ENCODE measurements around the gene DIS3L2. TPM values are rescaled to one million over a fixed set of nuclear protein-coding genes. Genes with fewer than 3 reads are reported as not detected.

The DIS3L2 gene
- total RNA-seq, 4 donors from 2014 or later = 13.3 to 31.0 (median 23.6) TPM

- no peak overlapping the region for H3K4me3 ChIP-seq
- no peak for TF ChIP-seq EP300 (IDR thresholded peaks at IDR 0.05)
- no peak for TF ChIP-seq POLR2AphosphoS5 (IDR thresholded peaks at IDR 0.05)
- no peak for TF ChIP-seq CTCF (IDR thresholded peaks at IDR 0.05)
- no peak for TF ChIP-seq POLR2A (IDR thresholded peaks at IDR 0.05)
- no peak for ATAC-seq
Observed at GRCh38 chr2:232281858-232282507, 320.5 kb downstream of the DIS3L2 start.

GRCh38 chr2:232282508-232283055 is 321.1 kb downstream of the DIS3L2 start:
- Histone ChIP-seq H3K27ac (no peak overlapping the region), H3K27me3 (no peaks in the 10 kb centered on the region), H3K36me3 (peaks cover 0 to 28% of the 10 kb centered on the region in 2 donors), H3K4me1 (no peaks in the 10 kb centered on the region), H3K4me3 (no peak overlapping the region), H3K9me3 (peaks cover 0 to 8% (median 0%) of the 10 kb centered on the region in 3 donors)
- no peak for ATAC-seq
- WGBS, 2 donors (ENCODE audit: low coverage in 1 of 2) = 92% methylated on average over 4 of the region's 9 CpGs; no CpG with 5 or more reads in 1 of the 2 donors
- TF ChIP-seq EP300 (IDR thresholded peaks at IDR 0.05) = no peak
- no peak for TF ChIP-seq CTCF (IDR thresholded peaks at IDR 0.05)
- no peak for TF ChIP-seq POLR2A (IDR thresholded peaks at IDR 0.05)
- no peak for TF ChIP-seq POLR2AphosphoS5 (IDR thresholded peaks at IDR 0.05)

More at GRCh38 chr2:232281858-232282507, 320.5 kb downstream of the DIS3L2 start:
- Histone ChIP-seq H3K36me3 (peaks cover 0 to 28% of the 10 kb centered on the region in 2 donors), H3K9me3 (peaks cover 0 to 8% (median 0%) of the 10 kb centered on the region in 3 donors), H3K27ac (no peak overlapping the region), H3K27me3 (no peaks in the 10 kb centered on the region), H3K4me1 (no peaks in the 10 kb centered on the region)
- 74% methylated on average over 5 of the region's 6 CpGs; no CpG with 5 or more reads in 1 of the 2 donors for WGBS, 2 donors (ENCODE audit: low coverage in 1 of 2)

GRCh38 chr2:232286001-232286868 is 324.7 kb downstream of the DIS3L2 start:
- Histone ChIP-seq H3K27ac (no peak overlapping the region), H3K36me3 (peaks cover 0 to 26% of the 10 kb centered on the region in 2 donors), H3K9me3 (no peaks in the 10 kb centered on the region), H3K4me1 (peaks cover 0 to 13% (median 0%) of the 10 kb centered on the region in 3 donors), H3K4me3 (no peak overlapping the region), H3K27me3 (no peaks in the 10 kb centered on the region)
- WGBS, 2 donors (ENCODE audit: low coverage in 1 of 2) = 73 to 92% methylated on average over 2 to 3 of the region's 5 CpGs
- TF ChIP-seq POLR2A (IDR thresholded peaks at IDR 0.05) = no peak
- TF ChIP-seq EP300 (IDR thresholded peaks at IDR 0.05) = no peak
- TF ChIP-seq CTCF (IDR thresholded peaks at IDR 0.05) = no peak
- TF ChIP-seq POLR2AphosphoS5 (IDR thresholded peaks at IDR 0.05) = no peak
- ATAC-seq = no peak

GRCh38 chr2:232287316-232287715 is 325.8 kb downstream of the DIS3L2 start:
- peaks cover 0 to 13% (median 0%) of the 10 kb centered on the region in 3 donors for H3K4me1 ChIP-seq
- no peaks in the 10 kb centered on the region for H3K9me3 ChIP-seq
- no peak for ATAC-seq
- H3K4me3 ChIP-seq = no peak overlapping the region
- H3K27me3 ChIP-seq = no peaks in the 10 kb centered on the region
- H3K27ac ChIP-seq = no peak overlapping the region
- H3K36me3 ChIP-seq = peaks cover 0 to 24% of the 10 kb centered on the region in 2 donors
- TF ChIP-seq POLR2AphosphoS5 (IDR thresholded peaks at IDR 0.05) (no peak), POLR2A (IDR thresholded peaks at IDR 0.05) (no peak), CTCF (IDR thresholded peaks at IDR 0.05) (no peak), EP300 (IDR thresholded peaks at IDR 0.05) (no peak)
- WGBS, 2 donors (ENCODE audit: low coverage in 1 of 2) = 76 to 94% methylated on average over 3 to 7 of the region's 8 CpGs
